Neuronal stem cell (in vitro differentiated cells): ENCODE data around the gene FSCN2.

ENCODE experiments used
- DNase-seq: peaks from one replicate; pipeline ENCODE4 v3.0.0-alpha.2; 2013; ENCODE audit warnings: low spot score
- H2AFZ ChIP-seq: one replicate; pipeline ENCODE4 v1.6.1; 2013; ENCODE audit warnings: mild to moderate bottlenecking, low read length, inconsistent platforms
- H2AK5ac ChIP-seq: 2 replicates; pipeline ENCODE4 v1.6.1; 2013; ENCODE audit warnings: low read depth, mild to moderate bottlenecking, inconsistent platforms, low read length, moderate library complexity, mixed read lengths
- H2BK120ac ChIP-seq: 2 replicates; pipeline ENCODE4 v1.6.1; 2013; ENCODE audit warnings: low read depth, mild to moderate bottlenecking, inconsistent platforms, low read length, moderate library complexity, mixed read lengths
- H2BK12ac ChIP-seq: one replicate; pipeline ENCODE4 v1.6.1; 2013; ENCODE audit warnings: low read length, inconsistent platforms
- H2BK15ac ChIP-seq: 2 replicates; pipeline ENCODE4 v1.6.1; 2013; ENCODE audit warnings: mild to moderate bottlenecking, low read length, inconsistent platforms, mixed read lengths
- H2BK5ac ChIP-seq: one replicate; pipeline ENCODE4 v1.6.1; 2013; ENCODE audit warnings: inconsistent platforms, mild to moderate bottlenecking, low read length, moderate library complexity
- H3K14ac ChIP-seq: one replicate; pipeline ENCODE4 v1.6.1; 2013; ENCODE audit warnings: low read length, inconsistent platforms
- H3K18ac ChIP-seq: 2 replicates; pipeline ENCODE4 v1.6.1; 2013; ENCODE audit warnings: low read length, inconsistent platforms
- H3K23ac ChIP-seq: 2 replicates; pipeline ENCODE4 v1.6.1; 2013; ENCODE audit warnings: low read depth, mild to moderate bottlenecking, mixed read lengths, low read length, inconsistent platforms; ENCODE audit not compliant: poor library complexity
- H3K27ac ChIP-seq: replicated peaks from 3 replicates; pipeline ENCODE4 v1.5.1; 2013; ENCODE audit warnings: low read length, inconsistent platforms
- H3K27me3 ChIP-seq, 3 experiments: 2 replicates each; pipeline ENCODE4 v1.6.1; 2013; ENCODE audit warnings: low read length in 3 of 3, mild to moderate bottlenecking in 2 of 3, inconsistent platforms in 1 of 3, low read depth in 1 of 3, mixed read lengths in 1 of 3, moderate library complexity in 1 of 3; ENCODE audit not compliant: control insufficient read depth in 3 of 3, insufficient read depth in 3 of 3
- H3K36me3 ChIP-seq, 2 donors: replicated peaks in 1 of 2; 2 replicates each; pipeline ENCODE4 v1.6.1; 2013; ENCODE audit warnings: low read length in 2 of 2; ENCODE audit not compliant: control insufficient read depth in 2 of 2, insufficient read depth in 2 of 2
- H3K4ac ChIP-seq: 2 replicates; pipeline ENCODE4 v1.6.1; 2013; ENCODE audit warnings: inconsistent platforms, mild to moderate bottlenecking, low read length, moderate library complexity
- H3K4me1 ChIP-seq, 2 donors: 1 replicate in 1 of 2; 2 replicates in 1 of 2; pipeline ENCODE4 v1.6.1; 2013; ENCODE audit warnings: low read length in 2 of 2, low read depth in 1 of 2; ENCODE audit not compliant: control insufficient read depth in 2 of 2, insufficient read depth in 1 of 2
- H3K4me2 ChIP-seq: one replicate; pipeline ENCODE4 v1.6.1; 2013; ENCODE audit warnings: mild to moderate bottlenecking, low read length, inconsistent platforms; ENCODE audit not compliant: insufficient read depth, poor library complexity, severe bottlenecking
- H3K4me3 ChIP-seq, 2 donors: 2 replicates each; pipeline ENCODE4 v1.5.1; 2013; ENCODE audit warnings: low read length in 2 of 2, mild to moderate bottlenecking in 2 of 2, inconsistent platforms in 1 of 2, moderate library complexity in 1 of 2
- H3K79me1 ChIP-seq: one replicate; pipeline ENCODE4 v1.6.1; 2013; ENCODE audit warnings: low read depth, mild to moderate bottlenecking, inconsistent platforms, low read length, moderate library complexity
- H3K9ac ChIP-seq: one replicate; pipeline ENCODE4 v1.6.1; 2013; ENCODE audit warnings: mild to moderate bottlenecking, low read depth, low read length, inconsistent platforms; ENCODE audit not compliant: poor library complexity
- H3K9me3 ChIP-seq, 2 donors: replicated peaks in 1 of 2; 2 replicates each; pipeline versions ENCODE3 to v1.6.1; 2013; ENCODE audit warnings: low read length in 2 of 2, mild to moderate bottlenecking in 2 of 2, inconsistent platforms in 1 of 2, low read depth in 1 of 2, mixed read lengths in 1 of 2, moderate library complexity in 1 of 2; ENCODE audit not compliant: control insufficient read depth in 2 of 2, insufficient read depth in 1 of 2
- H4K8ac ChIP-seq: one replicate; pipeline ENCODE4 v1.6.1; 2013; ENCODE audit warnings: low read depth, mild to moderate bottlenecking, inconsistent platforms, low read length, moderate library complexity
- H4K91ac ChIP-seq: one replicate; pipeline ENCODE4 v1.6.1; 2013; ENCODE audit warnings: low read length, low read depth, mild to moderate bottlenecking, inconsistent platforms; ENCODE audit not compliant: poor library complexity
- WGBS, 2 donors: extraction: QIAGEN DNeasy Blood & Tissue Kit; methylation state at CpG; one replicate each; pipeline ENCODE4 v1.1.7; 2013; ENCODE audit warnings: missing lambda C conversion rate in 2 of 2, mixed read lengths in 1 of 2; ENCODE audit not compliant: insufficient read length in 2 of 2, insufficient replicate concordance in 1 of 2; ENCODE audit errors: extremely low coverage in 2 of 2; 5-methylcytosine and 5-hydroxymethylcytosine counted together

FSCN2 gene

DNA sequence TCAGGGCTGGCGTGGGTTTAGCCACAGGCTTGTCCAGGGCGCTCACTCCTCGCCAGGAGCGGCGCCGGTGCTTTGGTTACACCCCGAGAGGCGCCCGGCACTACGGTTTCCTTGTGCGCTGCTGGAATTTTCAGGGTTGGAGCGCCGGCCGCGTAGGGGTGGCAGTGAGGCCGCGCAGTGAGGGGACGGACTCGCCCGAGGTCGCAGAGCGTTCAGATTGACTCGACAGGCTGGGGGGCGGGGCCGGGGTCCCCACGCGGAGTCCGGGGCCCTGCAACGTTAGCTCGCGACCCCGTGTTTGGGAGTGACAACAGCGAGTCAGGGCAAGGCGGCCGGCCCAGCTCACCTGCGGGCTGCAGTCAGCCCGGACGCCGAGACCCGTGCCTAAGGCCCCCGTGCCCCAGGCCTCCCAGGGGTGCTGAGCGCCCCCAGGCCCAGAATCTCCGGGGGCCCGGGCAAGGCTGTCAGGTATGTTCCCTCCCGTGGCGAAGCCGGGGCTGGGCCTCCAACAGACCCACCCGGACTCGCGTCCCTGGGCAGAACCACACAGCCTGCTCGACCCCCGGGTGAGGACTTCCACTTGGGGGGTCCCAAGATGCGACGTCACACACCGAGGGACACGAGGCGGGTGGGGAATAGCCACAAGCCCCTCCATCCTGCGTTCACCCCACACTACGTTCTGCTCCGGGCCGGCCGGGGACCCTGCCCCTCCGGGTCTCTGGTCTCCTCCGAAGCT lies 14.3 kb upstream of the FSCN2 start:
- peak overlapping the region; percentile 75 for H2AFZ ChIP-seq
- peak overlapping the region; percentile 89 for H3K14ac ChIP-seq
- peak overlapping the region; percentile 72 for H3K4ac ChIP-seq
- peak overlapping the region; percentile 99 for H3K4me2 ChIP-seq
- H3K23ac ChIP-seq, result peak overlapping the region; percentile 96
- peak overlapping the region; percentile 69 for H2BK12ac ChIP-seq
- peak; percentile 68 for DNase-seq
- H3K9me3 ChIP-seq, result peaks cover 0 to 3% of the 10 kb centered on the region in 2 donors
- H3K27me3 ChIP-seq, result peaks cover 0 to 17% (median 5%) of the 10 kb centered on the region in 3 experiments
- peak overlapping the region; percentile 89 for H2BK5ac ChIP-seq
- H4K91ac ChIP-seq, result peak overlapping the region; percentile 50
- WGBS, 2 donors, result no CpG with 5 or more reads among the region's 64 CpGs
- peak overlapping the region; percentile 58 for H3K27ac ChIP-seq
- H3K9ac ChIP-seq, result peak overlapping the region; percentile 77
- peaks cover 19 to 33% of the 10 kb centered on the region in 2 donors for H3K4me1 ChIP-seq
- peak overlapping the region; percentile 99 for H3K18ac ChIP-seq
- peak overlapping the region; percentile 99 for H2BK15ac ChIP-seq
- H2AK5ac ChIP-seq, result peak overlapping the region; percentile 99
- peak overlapping the region; percentile 90 to 95 for H3K4me3 ChIP-seq
- peaks cover 26 to 34% of the 10 kb centered on the region in 2 donors for H3K36me3 ChIP-seq
- peaks cover 21% of the 10 kb centered on the region for H3K79me1 ChIP-seq
- no peak overlapping the region for H4K8ac ChIP-seq
- peak overlapping the region; percentile 87 for H2BK120ac ChIP-seq

DNA sequence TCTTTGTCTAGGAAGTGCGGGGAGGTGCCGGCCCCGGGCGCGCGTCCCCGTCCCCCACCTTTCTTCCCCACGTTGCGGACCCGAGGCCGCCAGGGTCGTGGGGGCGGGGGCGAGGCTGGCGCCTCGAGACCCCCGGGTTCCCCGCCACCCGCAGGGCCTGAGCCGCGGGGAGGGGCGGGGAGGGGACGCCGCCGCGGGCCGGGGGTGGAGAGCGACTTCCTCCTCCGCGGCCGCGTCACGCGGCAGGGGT lies 13.8 kb upstream of the FSCN2 start:
- H4K8ac ChIP-seq, result no peak overlapping the region
- H3K4me3 ChIP-seq, result peak overlapping the region; percentile 90 to 95
- H3K79me1 ChIP-seq, result peaks cover 23% of the 10 kb centered on the region
- H2AK5ac ChIP-seq, result peak overlapping the region; percentile 99
- H3K4ac ChIP-seq, result no peak overlapping the region
- peak overlapping the region; percentile 58 for H3K27ac ChIP-seq
- peaks cover 23 to 30% of the 10 kb centered on the region in 2 donors for H3K4me1 ChIP-seq
- no peaks in the 10 kb centered on the region for H3K9me3 ChIP-seq
- H2BK15ac ChIP-seq, result peak overlapping the region; percentile 99
- WGBS, 2 donors, result no CpG with 5 or more reads among the region's 34 CpGs
- peaks cover 22 to 29% of the 10 kb centered on the region in 2 donors for H3K36me3 ChIP-seq
- peak overlapping the region; percentile 89 for H3K14ac ChIP-seq
- peak overlapping the region; percentile 96 for H3K23ac ChIP-seq
- H3K27me3 ChIP-seq, result peaks cover 0 to 22% (median 9%) of the 10 kb centered on the region in 3 experiments
- no peak overlapping the region for H2BK5ac ChIP-seq
- H3K9ac ChIP-seq, result peak overlapping the region; percentile 77
- H4K91ac ChIP-seq, result no peak overlapping the region
- peak overlapping the region; percentile 75 for H2AFZ ChIP-seq
- peak overlapping the region; percentile 87 for H2BK120ac ChIP-seq
- peak overlapping the region; percentile 99 for H3K4me2 ChIP-seq
- peak overlapping the region; percentile 99 for H3K18ac ChIP-seq
- peak overlapping the region; percentile 69 for H2BK12ac ChIP-seq
- no peak for DNase-seq

- DNase-seq, result peak; percentile 62
- Histone ChIP-seq H4K91ac (no peak overlapping the region), H3K23ac (peak overlapping the region; percentile 55), H3K4me3 (peak overlapping the region; percentile 90 to 95), H3K4ac (no peak overlapping the region), H3K27me3 (peaks cover 0 to 28% (median 14%) of the 10 kb centered on the region in 3 experiments), H3K14ac (no peak overlapping the region), H3K9me3 (no peaks in the 10 kb centered on the region), H3K36me3 (peaks cover 20 to 23% of the 10 kb centered on the region in 2 donors), H3K9ac (peak overlapping the region; percentile 95), H2BK120ac (peak overlapping the region; percentile 76), H4K8ac (no peak overlapping the region), H3K18ac (peak overlapping the region; percentile 99), H2AK5ac (peak overlapping the region; percentile 19), H2BK15ac (peak overlapping the region; percentile 21), H3K4me1 (peaks cover 26 to 29% of the 10 kb centered on the region in 2 donors), H2BK5ac (peak overlapping the region; percentile 60), H3K27ac (peak overlapping the region; percentile 65), H3K4me2 (peak overlapping the region; percentile 99), H3K79me1 (peaks cover 23% of the 10 kb centered on the region), H2AFZ (peak overlapping the region; percentile 75), H2BK12ac (peak overlapping the region; percentile 31)
- WGBS, 2 donors, result no CpG with 5 or more reads among the region's 82 CpGs
Measured at GRCh38 chr17:81514739-81515529, 13.2 kb upstream of the FSCN2 start.

GRCh38 chr17:81515530-81516041 lies 12.6 kb upstream of the FSCN2 start:
- Histone ChIP-seq H4K8ac (no peak overlapping the region), H2BK12ac (no peak overlapping the region), H3K4ac (no peak overlapping the region), H3K23ac (no peak overlapping the region), H3K18ac (no peak overlapping the region), H3K14ac (no peak overlapping the region), H3K9me3 (no peaks in the 10 kb centered on the region), H3K27ac (no peak overlapping the region), H3K4me1 (peaks cover 23 to 29% of the 10 kb centered on the region in 2 donors), H3K9ac (no peak overlapping the region), H2AFZ (peak overlapping the region; percentile 75), H2BK15ac (no peak overlapping the region), H3K4me3 (peak overlapping the region; percentile 90 to 95), H2BK5ac (peak overlapping the region; percentile 60), H2BK120ac (no peak overlapping the region), H3K36me3 (peaks cover 13 to 17% of the 10 kb centered on the region in 2 donors), H3K27me3 (peaks cover 0 to 34% (median 14%) of the 10 kb centered on the region in 3 experiments), H2AK5ac (peak overlapping the region; percentile 32), H3K79me1 (peaks cover 23% of the 10 kb centered on the region), H4K91ac (no peak overlapping the region), H3K4me2 (peak overlapping the region; percentile 99)
- DNase-seq, result no peak
- WGBS, 2 donors, result no CpG with 5 or more reads among the region's 19 CpGs
